Purkinje cell (primary cell): ENCODE results near the gene EDNRA. TPM values are rescaled to one million over a fixed set of nuclear protein-coding genes. Genes with fewer than 3 reads are reported as not detected.

ENCODE experiments used
- polyA plus RNA-seq: library from polyadenylated mRNA; unstranded; fragments of >200 nt; fragmentation: Nextera tagmentation; gene quantifications from 2 replicates; pipeline ENCODE4 v1.2.1, GENCODE V29; 2014

The EDNRA gene
- 0.76 and 0.83 TPM in 2 replicates for polyA plus RNA-seq

GRCh38 chr4:147480891-147481576 is at the start of gene EDNRA:
Gene EDNRA (plus strand): TSS chr4:147481097. CDS start chr4:147485682, 4,585 bp downstream.

Other genes starting within 250 kb of the EDNRA start
- 46.6 and 48.4 TPM in 2 replicates for gene TMEM184C, start 136.3 kb downstream of the EDNRA start, polyA plus RNA-seq
- gene PRMT9, start 203.1 kb downstream of the EDNRA start, polyA plus RNA-seq, result 4.4 and 14.3 TPM in 2 replicates